ENCODE results near the gene KCNQ5.
"Not testable (repeated sequence)": the region's sequence is repeated elsewhere in the genome, so short reads cannot be mapped to it uniquely, and the experiment has no call there.

KCNQ5 gene

GRCh38 chr6:72972579-72972978 is 350.7 kb downstream of the KCNQ5 start:
- no peak for DNase-seq (ENCODE audit: low spot score)
- Histone ChIP-seq H3K4me1 (ENCODE audit: insufficient read depth, poor library complexity, severe bottlenecking) (peaks cover 9% of the 10 kb centered on the region), H3K36me3 (ENCODE audit: low read depth) (no peaks in the 10 kb centered on the region), H3K9me3 (ENCODE audit: severe bottlenecking) (no peaks in the 10 kb centered on the region), H3K4me3 (ENCODE audit: severe bottlenecking) (no peak overlapping the region), H3K27me3 (ENCODE audit: insufficient read depth, poor library complexity, severe bottlenecking) (no peaks in the 10 kb centered on the region), H3K27ac (ENCODE audit: poor library complexity, severe bottlenecking) (no peak overlapping the region)
- ATAC-seq (ENCODE audit: low read depth): no peak
- no peak for TF ChIP-seq CTCF (IDR thresholded peaks at IDR 0.05; ENCODE audit: poor library complexity, severe bottlenecking)

GRCh38 chr6:72974276-72974675 is 352.4 kb downstream of the KCNQ5 start:
- Histone ChIP-seq H3K4me3 (ENCODE audit: severe bottlenecking) (no peak overlapping the region), H3K27me3 (ENCODE audit: insufficient read depth, poor library complexity, severe bottlenecking) (no peaks in the 10 kb centered on the region), H3K9me3 (ENCODE audit: severe bottlenecking) (no peaks in the 10 kb centered on the region), H3K27ac (ENCODE audit: poor library complexity, severe bottlenecking) (no peak overlapping the region), H3K4me1 (ENCODE audit: insufficient read depth, poor library complexity, severe bottlenecking) (peaks cover 2% of the 10 kb centered on the region), H3K36me3 (ENCODE audit: low read depth) (no peaks in the 10 kb centered on the region)
- DNase-seq (ENCODE audit: low spot score) (no peak), ATAC-seq (ENCODE audit: low read depth) (no peak)
- no peak for TF ChIP-seq CTCF (IDR thresholded peaks at IDR 0.05; ENCODE audit: poor library complexity, severe bottlenecking)

- H3K4me3 ChIP-seq (ENCODE audit: severe bottlenecking): no peak overlapping the region
- no peak overlapping the region for H3K27ac ChIP-seq (ENCODE audit: poor library complexity, severe bottlenecking)
- no peaks in the 10 kb centered on the region for H3K36me3 ChIP-seq (ENCODE audit: low read depth)
- ATAC-seq (ENCODE audit: low read depth): no peak
- no peaks in the 10 kb centered on the region for H3K4me1 ChIP-seq (ENCODE audit: insufficient read depth, poor library complexity, severe bottlenecking)
- DNase-seq (ENCODE audit: low spot score): no peak
- no peaks in the 10 kb centered on the region for H3K9me3 ChIP-seq (ENCODE audit: severe bottlenecking)
- no peaks in the 10 kb centered on the region for H3K27me3 ChIP-seq (ENCODE audit: insufficient read depth, poor library complexity, severe bottlenecking)
- TF ChIP-seq CTCF (IDR thresholded peaks at IDR 0.05; ENCODE audit: poor library complexity, severe bottlenecking): no peak
Observed at GRCh38 chr6:72975352-72975752, 353.5 kb downstream of the KCNQ5 start.

GRCh38 chr6:72976484-72976883 is 354.6 kb downstream of the KCNQ5 start:
- no peaks in the 10 kb centered on the region for H3K36me3 ChIP-seq (ENCODE audit: low read depth)
- no peak overlapping the region for H3K27ac ChIP-seq (ENCODE audit: poor library complexity, severe bottlenecking)
- no peaks in the 10 kb centered on the region for H3K27me3 ChIP-seq (ENCODE audit: insufficient read depth, poor library complexity, severe bottlenecking)
- H3K4me3 ChIP-seq (ENCODE audit: severe bottlenecking): no peak overlapping the region
- ATAC-seq (ENCODE audit: low read depth): no peak
- no peaks in the 10 kb centered on the region for H3K9me3 ChIP-seq (ENCODE audit: severe bottlenecking)
- H3K4me1 ChIP-seq (ENCODE audit: insufficient read depth, poor library complexity, severe bottlenecking): no peaks in the 10 kb centered on the region
- DNase-seq (ENCODE audit: low spot score): no peak
- no peak for TF ChIP-seq CTCF (IDR thresholded peaks at IDR 0.05; ENCODE audit: poor library complexity, severe bottlenecking)

- no peaks in the 10 kb centered on the region for H3K4me1 ChIP-seq (ENCODE audit: insufficient read depth, poor library complexity, severe bottlenecking)
- no peak overlapping the region for H3K4me3 ChIP-seq (ENCODE audit: severe bottlenecking)
- no peak for ATAC-seq (ENCODE audit: low read depth)
- DNase-seq (ENCODE audit: low spot score): no peak
- no peaks in the 10 kb centered on the region for H3K27me3 ChIP-seq (ENCODE audit: insufficient read depth, poor library complexity, severe bottlenecking)
- H3K9me3 ChIP-seq (ENCODE audit: severe bottlenecking): no peaks in the 10 kb centered on the region
- H3K27ac ChIP-seq (ENCODE audit: poor library complexity, severe bottlenecking): no peak overlapping the region
- H3K36me3 ChIP-seq (ENCODE audit: low read depth): no peaks in the 10 kb centered on the region
- TF ChIP-seq CTCF (IDR thresholded peaks at IDR 0.05; ENCODE audit: poor library complexity, severe bottlenecking): no peak
Observed at GRCh38 chr6:72977114-72977513, 355.2 kb downstream of the KCNQ5 start.

- H3K4me3 ChIP-seq (ENCODE audit: severe bottlenecking); H3K27ac ChIP-seq (ENCODE audit: poor library complexity, severe bottlenecking); H3K36me3 ChIP-seq (ENCODE audit: low read depth); DNase-seq (ENCODE audit: low spot score); ATAC-seq (ENCODE audit: low read depth); H3K27me3 ChIP-seq (ENCODE audit: insufficient read depth, poor library complexity, severe bottlenecking); H3K9me3 ChIP-seq (ENCODE audit: severe bottlenecking); H3K4me1 ChIP-seq (ENCODE audit: insufficient read depth, poor library complexity, severe bottlenecking): not testable (repeated sequence)
Observed at GRCh38 chr6:72978808-72979207, 356.9 kb downstream of the KCNQ5 start.

- H3K4me1 ChIP-seq (ENCODE audit: insufficient read depth, poor library complexity, severe bottlenecking); H3K36me3 ChIP-seq (ENCODE audit: low read depth); DNase-seq (ENCODE audit: low spot score); H3K4me3 ChIP-seq (ENCODE audit: severe bottlenecking); H3K27me3 ChIP-seq (ENCODE audit: insufficient read depth, poor library complexity, severe bottlenecking); H3K27ac ChIP-seq (ENCODE audit: poor library complexity, severe bottlenecking); H3K9me3 ChIP-seq (ENCODE audit: severe bottlenecking); ATAC-seq (ENCODE audit: low read depth): not testable (repeated sequence)
Observed at GRCh38 chr6:72984189-72984831, 362.4 kb downstream of the KCNQ5 start.

Data from RWPE2 (cell line).